T-helper 9 cell (primary cell): ENCODE results near the gene FEM1C.
"Not testable (repeated sequence)": the region's sequence is repeated elsewhere in the genome, so short reads cannot be mapped to it uniquely, and the experiment has no call there.

Experiments
- DNase-seq: peaks from one replicate; pipeline ENCODE4 v3.0.0-alpha.2; 2020

The FEM1C gene

GRCh38 chr5:115516372-115516771, 28.2 kb downstream of the FEM1C start:
- DNase-seq: no peak

- no peak for DNase-seq
Measured at GRCh38 chr5:115514220-115514619, 30.4 kb downstream of the FEM1C start.

GRCh38 chr5:115511632-115512031, 32.9 kb downstream of the FEM1C start:
- no peak for DNase-seq

- no peak for DNase-seq
Measured at GRCh38 chr5:115510145-115510645, 34.4 kb downstream of the FEM1C start.

- DNase-seq: no peak
Measured at GRCh38 chr5:115509547-115509946, 35.0 kb downstream of the FEM1C start.

GRCh38 chr5:115507681-115508080, 36.9 kb downstream of the FEM1C start:
- no peak for DNase-seq

- no peak for DNase-seq
Measured at GRCh38 chr5:115503420-115503819, 41.2 kb downstream of the FEM1C start.

GRCh38 chr5:115501464-115502210, 42.9 kb downstream of the FEM1C start:
- no peak for DNase-seq

GRCh38 chr5:115500225-115500624, 44.4 kb downstream of the FEM1C start:
- DNase-seq: no peak

- no peak for DNase-seq
Measured at GRCh38 chr5:115496936-115497576, 47.5 kb downstream of the FEM1C start.

GRCh38 chr5:115494570-115495289, 49.8 kb downstream of the FEM1C start:
- no peak for DNase-seq

GRCh38 chr5:115490596-115490995, 54.0 kb downstream of the FEM1C start:
- DNase-seq: no peak

GRCh38 chr5:115489733-115490132, 54.8 kb downstream of the FEM1C start:
- no peak for DNase-seq

- DNase-seq: no peak
Measured at GRCh38 chr5:115487756-115488155, 56.8 kb downstream of the FEM1C start.

- no peak for DNase-seq
Measured at GRCh38 chr5:115487168-115487567, 57.4 kb downstream of the FEM1C start.

GRCh38 chr5:115486728-115487127, 57.8 kb downstream of the FEM1C start:
- DNase-seq: no peak

- no peak for DNase-seq
Measured at GRCh38 chr5:115484368-115484767, 60.2 kb downstream of the FEM1C start.

GRCh38 chr5:115480900-115481299, 63.7 kb downstream of the FEM1C start:
- DNase-seq: no peak

GRCh38 chr5:115480271-115480670, 64.3 kb downstream of the FEM1C start:
- no peak for DNase-seq

GRCh38 chr5:115479166-115479873, 65.3 kb downstream of the FEM1C start:
- not testable (repeated sequence) for DNase-seq

GRCh38 chr5:115478281-115478680, 66.3 kb downstream of the FEM1C start:
- no peak for DNase-seq

- DNase-seq: no peak
Measured at GRCh38 chr5:115477581-115477980, 67.0 kb downstream of the FEM1C start.

- no peak for DNase-seq
Measured at GRCh38 chr5:115475788-115476187, 68.8 kb downstream of the FEM1C start.
